HFF-Myc (cell line): ENCODE measurements around the gene ANKRD12.
"Not testable (repeated sequence)": the region's sequence is repeated elsewhere in the genome, so short reads cannot be mapped to it uniquely, and the experiment has no call there.

Source experiments
- DNase-seq: peaks from one replicate; pipeline ENCODE4 v3.0.0-alpha.2; 2011; ENCODE audit warnings: low read depth; ENCODE audit errors: extremely low read depth
- H3K4me3 ChIP-seq: replicated peaks from 2 replicates; pipeline ENCODE4 v1.5.1; 2011; ENCODE audit warnings: low read depth, mild to moderate bottlenecking, control low read depth, low read length
- CTCF ChIP-seq: IDR thresholded peaks from 2 replicates; pipeline ENCODE4 v1.5.1; 2012; ENCODE audit warnings: mild to moderate bottlenecking, low read depth, low read length, control low read depth; ENCODE audit errors: missing control alignments

Gene ANKRD12

GRCh38 chr18:9260388-9261380 lies 124.1 kb downstream of the ANKRD12 start:
- H3K4me3 ChIP-seq, result no peak overlapping the region
- no peak for DNase-seq
- no peak for TF ChIP-seq CTCF

GRCh38 chr18:9263264-9263663 lies 126.7 kb downstream of the ANKRD12 start:
- H3K4me3 ChIP-seq, result no peak overlapping the region
- no peak for TF ChIP-seq CTCF
- DNase-seq, result no peak

GRCh38 chr18:9264797-9265196 lies 128.2 kb downstream of the ANKRD12 start:
- DNase-seq, H3K4me3 ChIP-seq: not testable (repeated sequence)

- TF ChIP-seq CTCF, result no peak
- no peak for DNase-seq
These were observed 136.6 kb downstream of the ANKRD12 start for GRCh38 chr18:9273221-9273620.

GRCh38 chr18:9275890-9276289 lies 139.3 kb downstream of the ANKRD12 start:
- TF ChIP-seq CTCF, result no peak
- no peak for DNase-seq
- H3K4me3 ChIP-seq, result no peak overlapping the region

More at GRCh38 chr18:9273221-9273620, 136.6 kb downstream of the ANKRD12 start:
- H3K4me3 ChIP-seq, result no peak overlapping the region

- H3K4me3 ChIP-seq, result no peak overlapping the region
- no peak for DNase-seq
- TF ChIP-seq CTCF, result no peak
These were observed 141.4 kb downstream of the ANKRD12 start for GRCh38 chr18:9278028-9278427.

- no peak overlapping the region for H3K4me3 ChIP-seq
- TF ChIP-seq CTCF, result no peak
- DNase-seq, result no peak
These were observed 144.3 kb downstream of the ANKRD12 start for GRCh38 chr18:9280849-9281248.
